ENCODE measurements around the gene MMP13.

- no peak for TF ChIP-seq POLR2AphosphoS5 (IDR thresholded peaks at IDR 0.05; ENCODE audit: low read depth, low read length)
- no peak for TF ChIP-seq TAF1 (IDR thresholded peaks at IDR 0.05; ENCODE audit: borderline replicate concordance, insufficient read depth, low read length)
- no peak for TF ChIP-seq SIN3A (IDR thresholded peaks at IDR 0.05; ENCODE audit: borderline replicate concordance, insufficient read depth, low read length)
- TF ChIP-seq, protein P1, sequence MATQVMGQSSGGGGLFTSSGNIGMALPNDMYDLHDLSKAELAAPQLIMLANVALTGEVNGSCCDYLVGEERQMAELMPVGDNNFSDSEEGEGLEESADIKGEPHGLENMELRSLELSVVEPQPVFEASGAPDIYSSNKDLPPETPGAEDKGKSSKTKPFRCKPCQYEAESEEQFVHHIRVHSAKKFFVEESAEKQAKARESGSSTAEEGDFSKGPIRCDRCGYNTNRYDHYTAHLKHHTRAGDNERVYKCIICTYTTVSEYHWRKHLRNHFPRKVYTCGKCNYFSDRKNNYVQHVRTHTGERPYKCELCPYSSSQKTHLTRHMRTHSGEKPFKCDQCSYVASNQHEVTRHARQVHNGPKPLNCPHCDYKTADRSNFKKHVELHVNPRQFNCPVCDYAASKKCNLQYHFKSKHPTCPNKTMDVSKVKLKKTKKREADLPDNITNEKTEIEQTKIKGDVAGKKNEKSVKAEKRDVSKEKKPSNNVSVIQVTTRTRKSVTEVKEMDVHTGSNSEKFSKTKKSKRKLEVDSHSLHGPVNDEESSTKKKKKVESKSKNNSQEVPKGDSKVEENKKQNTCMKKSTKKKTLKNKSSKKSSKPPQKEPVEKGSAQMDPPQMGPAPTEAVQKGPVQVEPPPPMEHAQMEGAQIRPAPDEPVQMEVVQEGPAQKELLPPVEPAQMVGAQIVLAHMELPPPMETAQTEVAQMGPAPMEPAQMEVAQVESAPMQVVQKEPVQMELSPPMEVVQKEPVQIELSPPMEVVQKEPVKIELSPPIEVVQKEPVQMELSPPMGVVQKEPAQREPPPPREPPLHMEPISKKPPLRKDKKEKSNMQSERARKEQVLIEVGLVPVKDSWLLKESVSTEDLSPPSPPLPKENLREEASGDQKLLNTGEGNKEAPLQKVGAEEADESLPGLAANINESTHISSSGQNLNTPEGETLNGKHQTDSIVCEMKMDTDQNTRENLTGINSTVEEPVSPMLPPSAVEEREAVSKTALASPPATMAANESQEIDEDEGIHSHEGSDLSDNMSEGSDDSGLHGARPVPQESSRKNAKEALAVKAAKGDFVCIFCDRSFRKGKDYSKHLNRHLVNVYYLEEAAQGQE (IDR thresholded peaks at IDR 0.05; ENCODE audit: insufficient read depth in 1 of 2, low read depth in 2 of 2, low read length in 2 of 2) = no peak
- no peak for TF ChIP-seq FOXP2 (optimal IDR thresholded peaks at IDR 0.05; ENCODE audit: borderline replicate concordance, extremely low read depth, extremely low read length, insufficient read depth)
These were observed 34.0 kb upstream of the MMP13 start for GRCh38 chr11:102989379-102990047.

Data from PFSK-1 (cell line).